Fibroblast of pulmonary artery (primary cell): ENCODE results near the gene TNIK.

ENCODE experiments used
- DNase-seq: peaks from one replicate; pipeline ENCODE4 v3.0.0-alpha.2; 2010; ENCODE audit warnings: low read depth
- H3K4me3 ChIP-seq: replicated peaks from 2 replicates; pipeline ENCODE4 v1.5.1; 2011; ENCODE audit warnings: low read depth, mild to moderate bottlenecking, control low read depth, low read length, moderate library complexity
- TF ChIP-seq, protein P1 (sequence below): IDR thresholded peaks from 2 replicates; pipeline ENCODE4 v1.5.1; 2011; ENCODE audit warnings: mild to moderate bottlenecking, control low read depth, low read length, inconsistent platforms; ENCODE audit errors: missing control alignments

TNIK gene

GRCh38 chr3:171489348-171489747, 29.1 kb upstream of the TNIK start:
- no peak overlapping the region for H3K4me3 ChIP-seq
- TF ChIP-seq, protein P1, sequence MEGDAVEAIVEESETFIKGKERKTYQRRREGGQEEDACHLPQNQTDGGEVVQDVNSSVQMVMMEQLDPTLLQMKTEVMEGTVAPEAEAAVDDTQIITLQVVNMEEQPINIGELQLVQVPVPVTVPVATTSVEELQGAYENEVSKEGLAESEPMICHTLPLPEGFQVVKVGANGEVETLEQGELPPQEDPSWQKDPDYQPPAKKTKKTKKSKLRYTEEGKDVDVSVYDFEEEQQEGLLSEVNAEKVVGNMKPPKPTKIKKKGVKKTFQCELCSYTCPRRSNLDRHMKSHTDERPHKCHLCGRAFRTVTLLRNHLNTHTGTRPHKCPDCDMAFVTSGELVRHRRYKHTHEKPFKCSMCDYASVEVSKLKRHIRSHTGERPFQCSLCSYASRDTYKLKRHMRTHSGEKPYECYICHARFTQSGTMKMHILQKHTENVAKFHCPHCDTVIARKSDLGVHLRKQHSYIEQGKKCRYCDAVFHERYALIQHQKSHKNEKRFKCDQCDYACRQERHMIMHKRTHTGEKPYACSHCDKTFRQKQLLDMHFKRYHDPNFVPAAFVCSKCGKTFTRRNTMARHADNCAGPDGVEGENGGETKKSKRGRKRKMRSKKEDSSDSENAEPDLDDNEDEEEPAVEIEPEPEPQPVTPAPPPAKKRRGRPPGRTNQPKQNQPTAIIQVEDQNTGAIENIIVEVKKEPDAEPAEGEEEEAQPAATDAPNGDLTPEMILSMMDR, result no peak
- DNase-seq, result no peak

GRCh38 chr3:171488479-171488878, 28.3 kb upstream of the TNIK start:
- DNase-seq, result no peak
- TF ChIP-seq, protein P1, result no peak
- H3K4me3 ChIP-seq, result no peak overlapping the region

DNA sequence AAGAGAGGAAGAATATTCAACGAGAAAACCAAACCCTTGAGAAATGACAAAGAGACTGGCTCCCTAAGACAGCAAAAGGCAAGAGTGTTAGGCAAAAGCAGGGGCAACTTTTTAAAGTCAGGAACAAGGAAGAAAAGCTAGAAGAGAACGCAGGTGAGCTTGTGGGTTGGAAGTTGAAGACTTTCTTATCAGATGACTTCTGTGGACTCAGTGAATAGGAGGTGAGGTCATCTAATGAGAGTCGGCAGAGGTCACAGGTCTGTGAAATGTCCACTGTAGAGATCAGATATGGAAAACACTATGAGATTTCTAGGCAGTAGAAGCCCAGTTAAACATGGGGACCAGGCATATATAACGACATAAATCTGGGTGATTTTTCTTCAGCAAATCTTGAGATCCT, 27.2 kb upstream of the TNIK start:
- TF ChIP-seq, protein P1, result no peak
- no peak for DNase-seq
- H3K4me3 ChIP-seq, result no peak overlapping the region

DNA sequence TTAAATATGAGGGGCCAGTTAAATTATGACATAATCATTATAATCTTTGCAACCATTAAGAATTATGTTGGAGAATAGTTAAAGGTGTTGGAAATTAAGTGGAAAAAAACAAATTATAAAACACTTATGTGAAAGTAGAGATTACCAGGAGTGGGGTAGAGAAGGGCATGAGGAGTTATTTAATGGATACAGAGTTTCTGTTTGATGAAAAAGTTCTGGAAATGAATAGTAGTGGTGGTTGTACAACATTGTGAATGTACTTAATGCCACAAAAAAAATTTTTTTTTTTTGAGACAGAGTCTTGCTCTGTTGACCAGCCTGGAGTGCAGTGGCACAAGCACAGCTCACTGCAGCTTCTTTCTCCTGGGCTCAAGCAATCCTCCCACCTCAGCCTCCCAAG, 25.1 kb upstream of the TNIK start:
- H3K4me3 ChIP-seq, result no peak overlapping the region
- no peak for DNase-seq
- TF ChIP-seq, protein P1, result no peak

DNA sequence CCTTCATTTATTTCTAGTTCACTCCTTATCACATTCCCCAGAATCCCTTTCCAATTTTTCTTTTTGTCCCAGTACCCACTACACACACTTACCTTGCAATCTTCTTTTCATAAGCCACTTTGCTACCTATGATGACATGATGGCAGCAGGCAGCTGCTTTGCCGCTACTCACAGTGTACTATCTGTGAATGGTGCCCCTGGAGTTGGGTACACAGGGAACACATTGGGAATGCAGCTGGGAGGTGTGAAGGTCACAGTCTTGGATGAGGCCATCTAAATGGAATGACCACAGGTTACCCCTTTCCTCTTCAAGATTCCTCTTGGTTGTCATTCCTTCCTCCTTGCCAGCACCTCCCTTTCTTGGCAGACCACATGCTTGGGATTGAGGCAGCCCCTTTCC, 20.8 kb upstream of the TNIK start:
- no peak for DNase-seq
- TF ChIP-seq, protein P1, result no peak
- H3K4me3 ChIP-seq, result no peak overlapping the region

GRCh38 chr3:171480526-171480925, 20.3 kb upstream of the TNIK start:
- H3K4me3 ChIP-seq, result no peak overlapping the region
- no peak for DNase-seq
- TF ChIP-seq, protein P1, result no peak

GRCh38 chr3:171476532-171477102, 16.4 kb upstream of the TNIK start:
- H3K4me3 ChIP-seq, result no peak overlapping the region
- no peak for DNase-seq
- TF ChIP-seq, protein P1, result no peak
